Mammary epithelial cell (primary cell): ENCODE results near the gene CNNM3.

Source experiments
- CTCF ChIP-seq, 2 donors: IDR thresholded peaks in 1 of 2; conservative IDR thresholded peaks in 1 of 2; 2 replicates each; pipeline ENCODE4 v1.5.1; 2011 to 2012; ENCODE audit warnings: inconsistent platforms in 2 of 2, low read length in 2 of 2, mild to moderate bottlenecking in 2 of 2, control low read depth in 1 of 2, low read depth in 1 of 2; ENCODE audit not compliant: insufficient read depth in 1 of 2; ENCODE audit errors: extremely low read depth in 1 of 2
- EZH2 ChIP-seq: IDR thresholded peaks from 2 replicates; pipeline ENCODE4 v1.6.1; 2012; ENCODE audit warnings: low read length, inconsistent platforms, borderline replicate concordance

GRCh38 chr2:96878171-96878570 is 62.1 kb downstream of the CNNM3 start:
- no peak for TF ChIP-seq CTCF (conservative IDR thresholded peaks at IDR 0.05 in 1 of 2, IDR thresholded peaks at IDR 0.05 in 1 of 2; ENCODE audit: extremely low read depth in 1 of 2, insufficient read depth in 1 of 2, low read depth in 1 of 2, low read length in 2 of 2)
- no peak for TF ChIP-seq EZH2
